Activated naive CD4-positive, alpha-beta T cell treated with anti-CD3 and anti-CD28 coated beads, Interleukin-2, amount 50 U/mL, for 24 hours (primary cell): ENCODE results near the gene CFAP65.

Experiments
- H3K27ac Mint-ChIP-seq: one replicate; pipeline ENCODE4 v1.8.0; 2021; ENCODE audit warnings: mild to moderate bottlenecking, mixed read lengths
- H3K27me3 Mint-ChIP-seq: one replicate; pipeline ENCODE4 v1.8.0; 2021; ENCODE audit warnings: mixed read lengths
- H3K36me3 Mint-ChIP-seq: one replicate; pipeline ENCODE4 v1.8.0; 2021; ENCODE audit warnings: mixed read lengths
- H3K4me1 Mint-ChIP-seq: one replicate; pipeline ENCODE4 v1.8.0; 2021; ENCODE audit warnings: mixed read lengths
- H3K4me3 Mint-ChIP-seq: one replicate; pipeline ENCODE4 v1.8.0; 2021; ENCODE audit warnings: mild to moderate bottlenecking, mixed read lengths
- H3K9me3 Mint-ChIP-seq: one replicate; pipeline ENCODE4 v1.8.0; 2021; ENCODE audit warnings: mixed read lengths

The CFAP65 gene

DNA sequence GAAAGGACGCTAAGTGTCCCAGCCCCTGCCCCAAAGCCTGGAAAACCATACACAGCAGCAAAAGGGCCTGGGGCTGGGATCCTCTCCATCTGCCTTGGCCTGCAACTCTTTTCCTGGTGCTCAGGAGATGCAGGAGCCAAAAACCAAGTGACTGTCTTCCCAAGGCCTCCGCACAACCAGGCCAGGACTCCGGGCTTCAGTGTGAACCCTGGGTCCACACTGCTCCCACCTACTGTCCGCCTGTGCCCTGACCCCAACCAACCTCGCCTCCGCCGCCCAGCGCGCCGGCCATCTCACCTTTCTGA lies 57.4 kb downstream of the CFAP65 start:
- no peak overlapping the region for H3K27ac Mint-ChIP-seq
- H3K9me3 Mint-ChIP-seq: no peaks in the 10 kb centered on the region
- H3K36me3 Mint-ChIP-seq: no peaks in the 10 kb centered on the region
- peaks cover 46% of the 10 kb centered on the region for H3K27me3 Mint-ChIP-seq
- peaks cover 32% of the 10 kb centered on the region for H3K4me1 Mint-ChIP-seq
- H3K4me3 Mint-ChIP-seq: no peak overlapping the region

DNA sequence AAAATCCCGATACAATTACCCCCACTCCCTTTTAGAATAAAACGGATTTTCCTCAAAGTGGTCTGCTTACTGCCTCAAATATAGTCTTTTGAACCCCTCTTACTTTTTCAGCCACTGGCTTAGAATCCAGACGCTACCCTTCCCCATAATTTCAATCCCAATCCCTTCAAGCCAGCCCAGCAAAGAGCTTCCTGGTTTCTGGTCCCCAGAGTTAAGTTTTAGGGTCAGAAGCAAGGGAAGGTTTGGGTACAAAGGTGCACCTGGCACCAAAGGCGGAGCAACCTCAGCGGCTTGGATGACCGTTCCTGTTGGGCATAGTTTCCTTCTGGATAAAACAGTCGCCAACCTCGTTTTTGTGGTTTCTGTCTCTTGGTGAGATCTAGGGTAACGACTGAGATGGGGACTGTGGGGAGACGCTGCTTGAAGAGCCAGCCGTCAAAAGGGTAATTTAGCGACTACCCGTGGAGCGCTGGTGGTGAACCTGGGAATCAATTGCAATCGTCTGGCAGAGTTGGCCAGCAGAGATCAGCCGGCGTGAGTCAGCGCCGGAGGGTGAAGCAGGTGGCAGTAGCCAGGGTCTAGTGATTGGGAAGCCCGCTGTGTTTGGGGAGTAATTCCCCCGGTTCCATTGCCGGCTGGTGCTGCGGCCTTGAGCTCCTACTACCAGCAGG lies 57.9 kb downstream of the CFAP65 start:
- Mint-ChIP-seq H3K4me1 (peaks cover 32% of the 10 kb centered on the region), H3K36me3 (no peaks in the 10 kb centered on the region), H3K9me3 (no peaks in the 10 kb centered on the region), H3K27ac (no peak overlapping the region), H3K27me3 (peaks cover 45% of the 10 kb centered on the region), H3K4me3 (peak overlapping the region; percentile 26)

DNA sequence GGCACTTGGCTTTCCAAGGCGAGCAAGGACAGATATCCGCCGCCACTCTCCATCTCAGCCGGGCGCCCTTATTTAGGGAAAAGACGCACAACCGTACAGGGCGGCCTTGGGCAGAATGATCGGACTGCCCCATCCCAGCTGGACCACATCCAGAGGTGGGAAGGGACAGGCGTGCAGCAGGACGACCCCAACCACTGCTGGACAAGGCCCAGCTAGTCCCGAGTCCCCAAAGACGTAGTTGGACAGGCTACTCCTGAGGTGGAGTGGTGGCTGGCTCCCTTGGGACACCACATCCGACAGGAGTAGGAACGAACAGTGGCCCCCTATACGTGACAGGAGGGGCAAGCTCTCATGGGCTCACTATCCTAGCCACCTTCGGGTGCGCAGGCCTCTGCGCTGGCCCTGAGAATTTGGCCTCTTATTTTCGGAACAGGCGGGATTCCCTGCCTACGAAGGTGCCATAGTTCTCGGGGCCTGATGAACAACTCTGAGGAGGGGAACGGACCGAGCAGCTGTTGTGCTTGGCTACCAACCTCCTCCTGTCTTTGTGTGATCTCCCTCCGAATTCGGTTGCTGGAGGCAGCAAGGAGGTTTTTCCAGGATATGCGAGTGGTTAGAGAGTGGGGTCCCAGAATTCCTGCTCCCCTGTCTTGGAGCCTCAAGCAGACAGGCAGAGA lies 58.6 kb downstream of the CFAP65 start:
- H3K4me1 Mint-ChIP-seq: peaks cover 32% of the 10 kb centered on the region
- peak overlapping the region; percentile 69 for H3K4me3 Mint-ChIP-seq
- H3K27me3 Mint-ChIP-seq: peaks cover 46% of the 10 kb centered on the region
- no peak overlapping the region for H3K27ac Mint-ChIP-seq
- no peaks in the 10 kb centered on the region for H3K9me3 Mint-ChIP-seq
- no peaks in the 10 kb centered on the region for H3K36me3 Mint-ChIP-seq

DNA sequence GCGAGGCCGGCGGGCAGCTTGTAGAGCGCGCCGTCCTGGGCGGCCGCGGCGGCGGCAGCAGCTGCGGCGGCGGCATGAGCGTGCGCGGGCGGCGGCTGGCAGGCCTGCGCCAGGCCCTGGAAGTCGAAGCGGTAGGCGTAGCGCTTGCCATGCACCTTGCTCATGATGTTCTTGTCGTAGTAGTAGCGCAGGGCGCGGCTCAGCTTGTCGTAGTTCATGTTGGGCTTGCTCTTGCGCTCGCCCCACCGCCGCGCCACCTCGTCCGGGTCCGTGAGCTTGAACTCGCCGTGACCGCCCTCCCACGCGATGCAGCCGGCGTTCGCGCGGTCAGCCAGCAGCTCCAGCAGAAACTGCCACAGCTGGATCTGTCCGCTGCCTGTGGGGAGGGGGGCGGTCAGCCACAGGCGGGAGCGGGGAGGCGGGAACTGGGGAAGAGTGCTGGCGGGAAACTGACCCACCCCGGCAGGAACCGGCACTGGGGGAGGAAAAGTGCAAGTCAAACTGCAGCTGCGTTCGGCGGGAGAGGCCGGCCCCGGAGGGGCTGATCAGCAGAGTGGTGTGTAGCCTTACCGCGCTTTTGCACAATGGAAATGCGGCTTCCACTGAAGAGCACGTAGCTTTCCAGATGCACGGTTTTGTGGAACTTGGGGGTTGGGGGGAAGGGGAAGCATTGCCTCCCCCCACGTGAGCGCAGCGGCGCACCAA lies 59.3 kb downstream of the CFAP65 start:
- Mint-ChIP-seq H3K9me3 (no peaks in the 10 kb centered on the region), H3K4me3 (peak overlapping the region; percentile 69), H3K27me3 (peaks cover 42% of the 10 kb centered on the region), H3K27ac (no peak overlapping the region), H3K36me3 (no peaks in the 10 kb centered on the region), H3K4me1 (peaks cover 32% of the 10 kb centered on the region)

DNA sequence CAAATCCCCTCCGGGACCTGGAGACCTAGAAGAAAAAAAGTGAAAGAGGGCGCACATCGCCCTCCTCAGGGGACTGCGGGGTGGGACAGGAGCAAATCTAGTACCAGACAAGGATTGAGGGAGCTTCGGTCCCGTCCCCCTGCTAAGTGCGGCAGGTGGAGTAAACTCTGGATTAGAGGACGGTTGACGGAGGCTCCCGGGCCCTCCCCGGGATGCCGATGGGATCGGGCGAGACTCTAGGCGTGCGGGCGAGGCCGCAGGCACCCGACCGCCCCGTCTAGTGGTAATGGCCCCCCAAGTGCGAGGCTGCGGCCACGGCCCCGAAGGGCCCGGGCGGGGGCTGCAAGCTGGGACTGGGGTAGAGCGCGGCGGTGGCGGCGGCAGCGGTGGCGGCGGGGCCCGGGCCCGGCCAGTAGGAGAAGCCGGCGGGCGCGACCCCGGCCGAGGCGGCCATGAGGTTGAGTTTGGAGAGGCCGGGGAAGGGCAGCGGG lies 59.9 kb downstream of the CFAP65 start:
- Mint-ChIP-seq H3K27ac (no peak overlapping the region), H3K4me3 (peak overlapping the region; percentile 89), H3K9me3 (no peaks in the 10 kb centered on the region), H3K27me3 (peaks cover 38% of the 10 kb centered on the region), H3K4me1 (peaks cover 32% of the 10 kb centered on the region), H3K36me3 (no peaks in the 10 kb centered on the region)

DNA sequence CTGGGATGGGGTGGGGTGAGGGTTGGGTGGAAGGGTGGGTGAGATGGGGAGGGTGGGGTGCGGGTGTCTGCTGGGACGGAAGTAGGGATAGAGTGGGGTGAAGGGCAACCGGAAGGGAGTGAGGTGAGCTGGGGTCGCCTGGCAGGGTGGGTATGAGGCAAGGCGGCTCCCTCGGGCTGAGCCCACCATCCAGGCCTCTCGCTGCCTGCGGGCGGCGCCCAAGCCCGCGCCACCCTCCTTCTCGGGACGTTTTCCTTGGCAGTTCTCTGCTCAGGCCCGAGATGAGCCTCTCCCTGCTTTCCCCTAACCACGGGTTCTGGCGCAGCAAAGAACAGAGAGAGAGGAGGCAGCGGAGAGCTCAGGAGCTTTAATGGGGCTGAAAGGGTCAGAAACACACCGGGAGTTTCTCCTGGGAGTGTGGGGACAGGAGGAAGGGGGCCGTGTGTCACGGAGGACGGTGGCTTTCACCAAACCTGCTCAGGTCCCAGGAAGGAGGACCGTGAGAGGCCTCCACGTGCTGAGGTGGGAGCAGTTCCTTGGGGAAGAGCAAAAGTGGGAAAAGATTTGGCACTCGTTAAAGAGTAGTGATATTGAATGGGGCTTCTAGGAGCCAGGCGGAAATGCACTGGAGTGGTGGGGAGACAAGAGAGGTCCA lies 60.5 kb downstream of the CFAP65 start:
- Mint-ChIP-seq H3K9me3 (no peaks in the 10 kb centered on the region), H3K27me3 (peaks cover 36% of the 10 kb centered on the region), H3K4me3 (peak overlapping the region; percentile 89), H3K4me1 (peaks cover 32% of the 10 kb centered on the region), H3K27ac (no peak overlapping the region), H3K36me3 (no peaks in the 10 kb centered on the region)

DNA sequence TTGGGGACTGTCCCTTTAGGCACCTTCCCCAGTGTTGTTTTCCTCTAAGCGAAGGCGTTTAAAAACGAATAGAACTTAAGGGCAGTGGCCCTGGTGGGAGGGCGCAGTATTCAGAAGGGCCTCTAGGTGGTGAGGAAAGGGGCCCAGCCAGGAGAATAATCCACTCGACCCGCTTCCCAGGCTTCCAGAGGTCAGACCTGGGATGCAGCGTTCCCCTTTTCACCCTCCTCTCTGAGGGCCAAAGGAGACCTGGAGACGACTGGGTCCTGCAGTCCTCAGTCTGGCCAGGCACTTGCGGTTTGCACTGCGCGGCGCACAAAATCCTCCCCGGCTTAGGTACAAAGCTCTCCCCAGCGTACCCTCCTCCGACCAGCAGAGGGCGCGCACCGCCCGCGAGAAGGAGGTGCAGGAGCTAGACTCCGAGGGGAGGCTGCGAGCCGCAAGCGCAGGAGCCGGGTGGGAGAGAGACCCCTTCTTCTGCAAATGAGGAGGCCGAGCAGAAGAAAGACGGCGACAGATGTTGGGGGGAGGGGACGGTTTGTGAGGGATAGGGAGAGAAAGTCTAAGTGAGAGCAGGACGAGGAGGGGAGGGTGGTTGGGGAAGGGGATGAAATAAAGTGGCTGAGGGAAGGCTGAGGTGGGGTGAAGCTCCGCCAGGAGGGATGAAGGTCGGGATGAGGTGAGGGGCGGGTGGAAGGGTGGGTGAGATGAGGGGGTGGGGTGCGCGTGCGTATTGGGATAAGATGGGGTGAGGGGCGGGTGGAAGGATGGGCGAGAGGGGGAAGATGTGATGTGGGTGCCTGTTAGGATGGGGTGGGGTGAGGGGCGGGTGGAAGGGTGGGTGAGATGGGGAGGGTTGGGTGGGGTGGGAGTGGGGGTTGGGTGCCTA lies 61.2 kb downstream of the CFAP65 start:
- H3K27me3 Mint-ChIP-seq: peaks cover 36% of the 10 kb centered on the region
- H3K4me3 Mint-ChIP-seq: peak overlapping the region; percentile 84
- peaks cover 32% of the 10 kb centered on the region for H3K4me1 Mint-ChIP-seq
- H3K9me3 Mint-ChIP-seq: no peaks in the 10 kb centered on the region
- no peak overlapping the region for H3K27ac Mint-ChIP-seq
- no peaks in the 10 kb centered on the region for H3K36me3 Mint-ChIP-seq

DNA sequence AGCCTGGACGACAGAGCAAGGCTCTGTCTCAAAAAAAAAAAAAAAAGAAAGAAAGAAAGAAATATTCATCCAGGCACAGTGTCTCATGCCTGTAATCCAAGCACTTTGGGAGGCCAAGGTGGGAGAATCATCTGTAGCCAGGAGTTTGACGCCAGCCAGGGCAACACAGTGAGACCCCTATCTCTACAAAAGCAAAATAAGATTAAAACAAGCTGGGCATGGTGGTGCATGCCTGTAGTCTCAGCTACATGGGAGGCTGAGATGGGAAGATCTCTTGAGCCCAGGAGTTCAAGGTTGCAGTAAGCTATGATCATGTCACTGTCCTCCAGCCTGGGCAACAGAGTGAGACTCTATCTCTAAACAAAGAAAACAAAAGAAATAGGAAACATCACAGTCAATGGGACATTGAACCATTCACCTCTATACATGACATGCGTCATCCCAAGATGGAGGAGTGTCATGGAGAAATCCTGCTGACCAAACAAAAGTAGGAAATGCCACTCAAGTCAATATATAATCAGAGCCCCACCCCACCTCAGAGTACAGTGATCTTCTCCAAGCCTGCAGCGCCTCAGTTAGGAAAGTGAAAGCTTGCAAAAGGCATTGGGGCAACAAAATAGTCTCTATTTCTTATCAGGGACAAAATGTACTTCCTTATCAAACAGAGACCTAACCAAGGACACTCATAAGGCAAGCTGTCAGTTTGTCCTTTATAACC lies 66.1 kb downstream of the CFAP65 start:
- peaks cover 50% of the 10 kb centered on the region for H3K27me3 Mint-ChIP-seq

DNA sequence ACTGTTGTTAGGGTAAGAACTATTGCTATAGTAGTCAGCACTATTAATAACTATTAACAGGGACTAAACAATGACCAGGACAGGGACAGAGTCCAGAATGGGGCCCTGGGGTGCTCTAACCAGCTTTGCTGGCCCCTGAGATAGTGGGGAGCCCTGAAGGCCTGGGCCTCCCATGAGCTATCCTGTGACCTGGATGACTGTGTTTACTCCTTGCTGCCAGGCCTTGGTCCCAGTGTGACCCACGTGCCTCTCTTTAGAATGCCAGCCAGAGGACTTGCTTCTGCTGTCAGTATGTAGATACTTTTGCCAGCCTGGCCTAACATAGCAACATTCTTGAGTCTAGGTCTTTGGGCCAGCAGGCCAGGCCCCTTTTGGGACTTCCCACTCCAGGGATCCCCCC lies 70.4 kb downstream of the CFAP65 start:
- H3K36me3 Mint-ChIP-seq: no peaks in the 10 kb centered on the region
- peaks cover 52% of the 10 kb centered on the region for H3K27me3 Mint-ChIP-seq
- H3K9me3 Mint-ChIP-seq: peaks cover 11% of the 10 kb centered on the region
- H3K4me1 Mint-ChIP-seq: no peaks in the 10 kb centered on the region
- no peak overlapping the region for H3K27ac Mint-ChIP-seq
- H3K4me3 Mint-ChIP-seq: no peak overlapping the region

More for the DNA sequence above, 66.1 kb downstream of the CFAP65 start:
- H3K27ac Mint-ChIP-seq: no peak overlapping the region
- no peaks in the 10 kb centered on the region for H3K36me3 Mint-ChIP-seq
- H3K4me3 Mint-ChIP-seq: no peak overlapping the region
- H3K9me3 Mint-ChIP-seq: peaks cover 5% of the 10 kb centered on the region
- H3K4me1 Mint-ChIP-seq: peaks cover 8% of the 10 kb centered on the region

DNA sequence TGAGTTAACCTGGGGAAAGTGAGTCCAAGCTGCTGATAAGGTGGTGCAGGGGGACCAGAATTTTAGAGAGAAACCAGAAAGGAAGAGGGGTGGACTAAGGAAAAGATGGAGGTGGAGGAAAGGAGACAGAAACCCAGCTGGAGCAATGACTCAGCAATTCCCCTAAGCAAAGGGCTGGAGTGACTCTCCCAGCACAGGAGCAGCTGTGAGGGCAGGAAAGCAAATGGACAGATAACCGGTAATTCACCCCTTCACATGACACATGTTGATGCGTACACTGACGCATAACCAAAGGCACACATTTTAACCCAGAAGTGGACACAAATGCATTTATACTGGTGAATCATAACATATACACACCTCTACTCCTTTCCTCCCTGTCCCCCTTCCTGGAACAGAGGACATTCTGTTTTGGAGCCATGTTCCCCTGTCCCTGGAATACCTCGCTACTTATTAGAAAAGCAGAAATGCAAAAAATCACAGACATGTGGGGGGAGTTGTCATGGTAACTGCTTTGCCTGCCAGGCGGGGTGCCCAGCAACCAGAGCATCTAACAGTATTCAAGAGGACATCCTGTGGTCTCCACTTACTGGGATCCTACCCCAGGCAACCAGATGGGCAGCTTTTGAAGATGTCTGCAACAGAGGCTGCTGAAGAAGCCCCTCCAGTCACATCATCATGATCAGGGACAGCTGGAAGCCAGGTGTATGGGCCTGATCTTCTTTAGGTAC lies 77.1 kb downstream of the CFAP65 start:
- H3K27ac Mint-ChIP-seq: no peak overlapping the region
- H3K36me3 Mint-ChIP-seq: peaks cover 1% of the 10 kb centered on the region
- peaks cover 10% of the 10 kb centered on the region for H3K4me1 Mint-ChIP-seq
- H3K9me3 Mint-ChIP-seq: no peaks in the 10 kb centered on the region
- peaks cover 51% of the 10 kb centered on the region for H3K27me3 Mint-ChIP-seq
- H3K4me3 Mint-ChIP-seq: no peak overlapping the region

DNA sequence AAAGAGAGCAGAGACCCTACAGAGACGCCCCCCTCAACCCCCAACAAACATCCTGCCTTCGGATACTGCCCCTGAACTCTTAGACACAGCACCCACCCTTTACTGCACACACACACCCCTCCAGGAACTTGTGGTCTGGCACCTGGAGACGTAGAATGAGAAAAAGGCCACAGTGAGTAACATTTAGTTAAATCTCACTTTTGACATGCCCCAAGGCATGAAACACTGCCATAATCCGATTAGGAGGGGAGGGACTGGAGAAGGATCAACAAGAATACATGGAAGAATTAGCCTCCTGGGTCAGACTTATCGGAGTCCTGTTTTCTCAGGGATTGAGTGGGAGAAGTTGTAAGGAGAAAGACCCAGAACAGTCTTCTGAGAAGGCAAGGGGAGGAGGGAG lies 77.7 kb downstream of the CFAP65 start:
- Mint-ChIP-seq H3K9me3 (no peaks in the 10 kb centered on the region), H3K27me3 (peaks cover 53% of the 10 kb centered on the region), H3K27ac (no peak overlapping the region), H3K36me3 (peaks cover 1% of the 10 kb centered on the region), H3K4me1 (peaks cover 13% of the 10 kb centered on the region), H3K4me3 (no peak overlapping the region)

DNA sequence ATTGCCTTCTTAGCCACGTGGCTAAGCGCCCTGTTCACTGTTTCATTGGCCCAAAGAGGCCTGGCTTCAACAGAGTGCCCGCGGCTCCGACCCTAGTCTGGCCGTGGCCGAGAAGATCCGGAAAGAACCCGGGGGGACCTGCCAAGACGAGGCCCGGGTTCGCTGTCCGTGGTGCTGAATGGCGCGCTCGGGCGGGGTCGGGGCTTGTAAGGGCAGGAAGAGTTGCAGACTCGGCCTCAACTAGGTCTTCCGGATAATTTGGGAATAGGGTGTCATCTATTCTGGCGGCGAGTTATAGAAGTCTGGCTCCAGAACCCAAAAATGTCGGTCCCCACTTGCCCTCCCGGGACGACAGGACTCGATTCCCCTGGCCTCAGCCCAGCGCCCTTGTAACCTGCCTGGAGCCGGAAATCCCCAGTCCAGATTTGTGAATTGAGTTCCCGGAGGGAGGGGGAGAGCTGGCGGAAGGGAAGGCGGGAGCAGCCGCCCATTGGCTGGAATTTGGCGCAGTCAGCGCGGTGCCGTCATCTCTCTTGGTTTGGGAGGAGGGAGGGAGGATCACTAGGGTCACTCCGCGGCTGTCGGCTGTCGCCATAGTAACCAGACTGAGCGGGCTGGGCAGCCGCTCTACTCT lies 78.3 kb downstream of the CFAP65 start:
- H3K9me3 Mint-ChIP-seq: no peaks in the 10 kb centered on the region
- H3K4me1 Mint-ChIP-seq: peaks cover 13% of the 10 kb centered on the region
- peaks cover 57% of the 10 kb centered on the region for H3K27me3 Mint-ChIP-seq
- no peak overlapping the region for H3K4me3 Mint-ChIP-seq
- H3K36me3 Mint-ChIP-seq: peaks cover 1% of the 10 kb centered on the region
- no peak overlapping the region for H3K27ac Mint-ChIP-seq

DNA sequence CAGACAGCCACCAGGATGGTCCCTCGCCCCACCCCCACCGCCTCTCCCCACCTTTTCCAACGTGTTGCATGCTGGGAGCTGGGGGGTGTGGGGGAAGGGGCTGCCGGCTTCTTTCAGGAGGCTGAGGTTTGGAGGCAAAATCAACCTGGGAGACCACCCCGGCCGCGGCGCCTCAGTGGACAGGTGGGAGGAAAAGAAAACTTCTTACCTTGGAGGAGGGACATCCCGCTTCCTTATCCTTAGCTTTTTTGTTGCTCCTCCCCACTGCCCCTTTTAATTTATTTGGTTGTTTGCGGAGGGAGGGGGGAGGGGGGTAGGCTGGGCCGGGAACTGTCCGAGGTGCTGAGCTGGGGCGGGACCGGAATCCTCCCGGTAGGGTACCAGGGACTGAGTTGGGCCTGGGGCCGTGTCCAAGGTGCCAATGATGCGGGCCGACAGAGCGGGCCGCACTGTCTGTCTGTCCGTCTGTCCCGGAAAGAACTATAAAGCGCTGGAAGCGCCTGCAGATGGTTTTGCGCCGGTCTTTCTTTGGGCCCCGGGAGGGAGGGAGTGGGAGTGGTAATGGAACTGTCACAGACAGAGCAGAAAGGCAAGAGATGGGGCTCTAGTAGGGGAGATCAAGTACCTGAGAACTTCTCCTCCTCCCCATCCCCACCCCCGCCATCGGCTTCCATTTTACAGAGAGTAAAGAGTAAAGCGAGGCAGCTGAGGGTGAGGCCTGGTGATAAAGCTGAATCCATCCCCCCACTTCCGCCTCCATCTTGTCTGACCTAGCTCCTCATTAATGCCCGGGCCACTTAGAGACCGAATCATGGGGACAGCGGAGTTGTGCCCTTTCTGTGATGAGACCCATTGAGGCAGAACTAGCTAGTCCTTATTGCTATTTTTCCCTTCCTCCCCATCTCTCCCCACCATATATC lies 79.4 kb downstream of the CFAP65 start:
- H3K4me1 Mint-ChIP-seq: peaks cover 13% of the 10 kb centered on the region
- H3K27me3 Mint-ChIP-seq: peaks cover 62% of the 10 kb centered on the region
- no peaks in the 10 kb centered on the region for H3K9me3 Mint-ChIP-seq
- no peak overlapping the region for H3K4me3 Mint-ChIP-seq
- H3K36me3 Mint-ChIP-seq: peaks cover 1% of the 10 kb centered on the region
- peak overlapping the region; percentile 83 for H3K27ac Mint-ChIP-seq
